Measurements from ENCODE around the gene RTN4RL1. TPM values are rescaled to one million over a fixed set of nuclear protein-coding genes. Genes with fewer than 3 reads are reported as not detected.

Gene RTN4RL1
- total RNA-seq, 1 donor from 2014 or later, result 0.77 TPM

DNA sequence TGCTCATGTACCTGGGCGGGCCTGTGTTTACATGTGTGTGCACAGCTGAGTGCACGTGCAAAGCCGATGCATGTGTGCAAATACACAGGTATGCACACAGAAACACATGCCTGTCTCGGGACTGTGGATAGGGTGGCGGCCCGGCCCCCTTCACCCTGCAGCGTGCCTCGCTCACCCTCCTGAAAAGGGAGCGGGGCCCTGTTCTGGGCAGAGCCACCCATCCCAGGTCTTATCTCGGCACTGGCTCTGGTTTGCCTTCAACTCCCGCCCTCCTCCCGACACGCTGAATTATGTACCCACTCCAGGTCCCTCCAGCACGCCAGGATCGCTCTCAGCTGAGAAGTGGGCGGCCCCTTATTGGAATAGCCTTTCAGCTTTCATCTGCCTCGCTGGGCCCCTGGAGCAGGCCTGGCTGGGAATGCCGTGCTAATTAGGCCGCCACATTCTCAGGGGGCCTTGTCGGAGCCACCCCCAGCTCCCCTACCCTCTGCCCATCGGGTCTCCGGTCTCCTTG lies 77.8 kb downstream of the RTN4RL1 start:
- H2AFZ ChIP-seq (ENCODE audit: low read depth, low read length), result no peak overlapping the region
- FAIRE-seq, result no peak
- H3K9ac ChIP-seq (ENCODE audit: low read length), result no peak overlapping the region
- peaks cover 2% of the 10 kb centered on the region for H3K27me3 ChIP-seq (ENCODE audit: insufficient read depth, low read length)
- no peak overlapping the region for H3K4me2 ChIP-seq (ENCODE audit: low read length)
- no peak overlapping the region for H3K4me3 ChIP-seq (ENCODE audit: insufficient read depth, low read depth, low read length)
- no peaks in the 10 kb centered on the region for H3K79me2 ChIP-seq (ENCODE audit: insufficient read depth, low read length)
- no peaks in the 10 kb centered on the region for H4K20me1 ChIP-seq (ENCODE audit: insufficient read depth, low read length)
- peaks cover 20% of the 10 kb centered on the region for H3K27me3 Mint-ChIP-seq (ENCODE audit: low read depth, unreplicated experiment)
- no peaks in the 10 kb centered on the region for H3K36me3 Mint-ChIP-seq (ENCODE audit: low read depth, unreplicated experiment)
- no peaks in the 10 kb centered on the region for H3K4me1 Mint-ChIP-seq (ENCODE audit: low read depth, unreplicated experiment)
- H3K27ac ChIP-seq (ENCODE audit: low read depth, low read length), result no peak overlapping the region
- TF ChIP-seq, protein P1, sequence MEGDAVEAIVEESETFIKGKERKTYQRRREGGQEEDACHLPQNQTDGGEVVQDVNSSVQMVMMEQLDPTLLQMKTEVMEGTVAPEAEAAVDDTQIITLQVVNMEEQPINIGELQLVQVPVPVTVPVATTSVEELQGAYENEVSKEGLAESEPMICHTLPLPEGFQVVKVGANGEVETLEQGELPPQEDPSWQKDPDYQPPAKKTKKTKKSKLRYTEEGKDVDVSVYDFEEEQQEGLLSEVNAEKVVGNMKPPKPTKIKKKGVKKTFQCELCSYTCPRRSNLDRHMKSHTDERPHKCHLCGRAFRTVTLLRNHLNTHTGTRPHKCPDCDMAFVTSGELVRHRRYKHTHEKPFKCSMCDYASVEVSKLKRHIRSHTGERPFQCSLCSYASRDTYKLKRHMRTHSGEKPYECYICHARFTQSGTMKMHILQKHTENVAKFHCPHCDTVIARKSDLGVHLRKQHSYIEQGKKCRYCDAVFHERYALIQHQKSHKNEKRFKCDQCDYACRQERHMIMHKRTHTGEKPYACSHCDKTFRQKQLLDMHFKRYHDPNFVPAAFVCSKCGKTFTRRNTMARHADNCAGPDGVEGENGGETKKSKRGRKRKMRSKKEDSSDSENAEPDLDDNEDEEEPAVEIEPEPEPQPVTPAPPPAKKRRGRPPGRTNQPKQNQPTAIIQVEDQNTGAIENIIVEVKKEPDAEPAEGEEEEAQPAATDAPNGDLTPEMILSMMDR (IDR thresholded peaks at IDR 0.05; ENCODE audit: insufficient read depth, low read depth, low read length), result no peak
- no peak for TF ChIP-seq EZH2 (IDR thresholded peaks at IDR 0.05; ENCODE audit: insufficient read depth, low read length)
- no peak overlapping the region for H3K27ac Mint-ChIP-seq (ENCODE audit: unreplicated experiment)
- DNase-seq (ENCODE audit: low read depth), result no peak
- no peak overlapping the region for H3K4me3 Mint-ChIP-seq (ENCODE audit: unreplicated experiment)
- no peaks in the 10 kb centered on the region for H3K9me3 ChIP-seq (ENCODE audit: insufficient read depth, low read depth, low read length)
- no peaks in the 10 kb centered on the region for H3K9me3 Mint-ChIP-seq (ENCODE audit: unreplicated experiment)
- H3K4me1 ChIP-seq (ENCODE audit: insufficient read depth, low read length), result no peaks in the 10 kb centered on the region
- no peaks in the 10 kb centered on the region for H3K36me3 ChIP-seq (ENCODE audit: insufficient read depth, low read length)

DNA sequence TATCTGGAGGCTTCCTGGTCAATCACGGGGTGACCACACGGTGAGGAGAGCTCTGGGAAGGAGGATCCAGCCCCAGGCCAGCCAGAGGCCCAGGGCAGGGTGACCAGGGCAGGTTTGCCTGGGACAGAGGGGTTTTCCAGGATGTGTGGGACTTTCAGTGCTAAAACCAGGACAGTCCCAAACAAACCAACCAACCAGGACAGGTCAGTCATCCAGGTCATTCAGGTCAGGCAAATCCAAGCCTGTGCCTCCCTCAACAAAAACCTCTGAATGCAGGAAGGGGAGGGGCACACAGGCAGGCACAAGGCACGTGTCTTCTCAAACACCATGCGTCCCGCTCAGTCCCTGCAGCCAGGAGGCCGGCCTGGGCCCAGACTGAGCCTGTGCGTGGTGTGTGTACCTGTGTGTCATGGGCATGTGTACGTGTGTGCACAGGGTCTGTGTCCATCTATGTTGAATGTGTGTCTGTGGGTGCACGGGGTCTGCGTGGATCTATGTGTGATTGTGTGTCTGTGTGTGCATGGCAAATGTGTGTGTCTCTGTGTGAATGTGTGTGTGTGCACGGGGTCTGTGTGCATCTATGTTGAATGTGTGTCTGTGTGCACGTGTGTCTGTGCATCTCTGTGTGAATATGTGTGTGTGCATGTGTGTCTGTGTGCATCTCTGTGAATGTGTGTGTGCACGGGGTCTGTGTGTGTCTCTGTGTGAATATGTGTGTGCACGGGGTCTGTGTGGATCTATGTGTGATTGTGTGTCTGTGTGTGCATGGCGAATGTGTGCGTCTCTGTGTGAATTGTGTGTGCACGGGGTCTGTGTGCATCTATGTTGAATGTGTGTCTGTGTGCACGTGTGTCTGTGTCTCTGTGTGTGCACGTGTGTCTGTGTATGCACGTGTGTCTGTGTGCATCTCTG lies 78.9 kb downstream of the RTN4RL1 start:
- Histone ChIP-seq H3K9ac (ENCODE audit: low read length) (no peak overlapping the region), H2AFZ (ENCODE audit: low read depth, low read length) (no peak overlapping the region), H3K4me3 (ENCODE audit: insufficient read depth, low read depth, low read length) (no peak overlapping the region), H3K4me1 (ENCODE audit: insufficient read depth, low read length) (no peaks in the 10 kb centered on the region), H4K20me1 (ENCODE audit: insufficient read depth, low read length) (no peaks in the 10 kb centered on the region), H3K4me2 (ENCODE audit: low read length) (no peak overlapping the region), H3K9me3 (ENCODE audit: insufficient read depth, low read depth, low read length) (no peaks in the 10 kb centered on the region), H3K27me3 (ENCODE audit: insufficient read depth, low read length) (peaks cover 4% of the 10 kb centered on the region), H3K79me2 (ENCODE audit: insufficient read depth, low read length) (no peaks in the 10 kb centered on the region), H3K36me3 (ENCODE audit: insufficient read depth, low read length) (no peaks in the 10 kb centered on the region), H3K27ac (ENCODE audit: low read depth, low read length) (no peak overlapping the region)
- no peak for DNase-seq (ENCODE audit: low read depth)
- Mint-ChIP-seq H3K27ac (ENCODE audit: unreplicated experiment) (no peak overlapping the region), H3K9me3 (ENCODE audit: unreplicated experiment) (no peaks in the 10 kb centered on the region), H3K36me3 (ENCODE audit: low read depth, unreplicated experiment) (no peaks in the 10 kb centered on the region), H3K4me3 (ENCODE audit: unreplicated experiment) (no peak overlapping the region), H3K27me3 (ENCODE audit: low read depth, unreplicated experiment) (peaks cover 13% of the 10 kb centered on the region), H3K4me1 (ENCODE audit: low read depth, unreplicated experiment) (no peaks in the 10 kb centered on the region)
- no peak for FAIRE-seq
- TF ChIP-seq, protein P1 (IDR thresholded peaks at IDR 0.05; ENCODE audit: insufficient read depth, low read depth, low read length), result no peak
- TF ChIP-seq EZH2 (IDR thresholded peaks at IDR 0.05; ENCODE audit: insufficient read depth, low read length), result no peak

DNA sequence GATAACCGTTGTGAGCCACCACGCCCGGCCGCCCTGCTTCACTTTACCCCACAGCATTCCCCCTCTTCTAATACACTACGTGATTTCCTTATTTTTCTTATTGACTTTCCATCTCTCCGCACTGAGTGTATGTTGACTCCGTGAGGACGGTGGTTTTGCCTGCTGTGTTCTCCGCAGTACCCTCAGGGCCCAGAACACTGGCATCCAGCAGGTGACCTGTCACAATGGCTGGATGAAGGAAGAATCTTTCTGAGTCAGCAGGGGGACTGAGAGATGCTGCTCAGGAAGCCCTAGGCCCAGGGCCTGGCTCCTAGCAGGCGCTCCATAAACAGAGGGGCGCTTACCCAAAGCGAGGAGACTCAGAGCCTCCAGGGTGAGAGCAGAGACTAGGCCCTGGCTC lies 79.5 kb downstream of the RTN4RL1 start:
- Mint-ChIP-seq H3K27me3 (ENCODE audit: low read depth, unreplicated experiment) (peaks cover 15% of the 10 kb centered on the region), H3K4me3 (ENCODE audit: unreplicated experiment) (no peak overlapping the region), H3K4me1 (ENCODE audit: low read depth, unreplicated experiment) (no peaks in the 10 kb centered on the region), H3K27ac (ENCODE audit: unreplicated experiment) (no peak overlapping the region), H3K36me3 (ENCODE audit: low read depth, unreplicated experiment) (no peaks in the 10 kb centered on the region), H3K9me3 (ENCODE audit: unreplicated experiment) (no peaks in the 10 kb centered on the region)
- no peaks in the 10 kb centered on the region for H3K36me3 ChIP-seq (ENCODE audit: insufficient read depth, low read length)
- H3K4me3 ChIP-seq (ENCODE audit: insufficient read depth, low read depth, low read length), result no peak overlapping the region
- no peak overlapping the region for H2AFZ ChIP-seq (ENCODE audit: low read depth, low read length)
- H3K27me3 ChIP-seq (ENCODE audit: insufficient read depth, low read length), result peaks cover 8% of the 10 kb centered on the region
- DNase-seq (ENCODE audit: low read depth) (no peak), FAIRE-seq (no peak)
- H4K20me1 ChIP-seq (ENCODE audit: insufficient read depth, low read length), result no peaks in the 10 kb centered on the region
- TF ChIP-seq, protein P1 (IDR thresholded peaks at IDR 0.05; ENCODE audit: insufficient read depth, low read depth, low read length), result no peak
- TF ChIP-seq EZH2 (IDR thresholded peaks at IDR 0.05; ENCODE audit: insufficient read depth, low read length), result no peak
- no peaks in the 10 kb centered on the region for H3K79me2 ChIP-seq (ENCODE audit: insufficient read depth, low read length)
- no peaks in the 10 kb centered on the region for H3K4me1 ChIP-seq (ENCODE audit: insufficient read depth, low read length)
- no peak overlapping the region for H3K27ac ChIP-seq (ENCODE audit: low read depth, low read length)
- H3K4me2 ChIP-seq (ENCODE audit: low read length), result no peak overlapping the region
- H3K9ac ChIP-seq (ENCODE audit: low read length), result no peak overlapping the region
- H3K9me3 ChIP-seq (ENCODE audit: insufficient read depth, low read depth, low read length), result no peaks in the 10 kb centered on the region

Data from astrocyte (in vitro differentiated cells and primary cell).